C4-2B (cell line): Measurements from ENCODE around the gene MLXIP.

Source experiments
- CTCF ChIP-seq: fragments of 450-650 bp; conservative IDR thresholded peaks from 2 replicates; pipeline ENCODE4 v1.5.1; 2017; ENCODE audit warnings: mild to moderate bottlenecking
- ZFX ChIP-seq: fragments of 450-650 bp; IDR thresholded peaks from 2 replicates; pipeline ENCODE4 v1.6.1; 2017

GRCh38 chr12:122059203-122059960, 19.2 kb upstream of the MLXIP start:
- TF ChIP-seq CTCF = no peak
- TF ChIP-seq ZFX = no peak
